Hematopoietic multipotent progenitor cell treated with erythropoietin and hydrocortisone succinate and interleukin-3 and kit ligand, for 6 days (in vitro differentiated cells): ENCODE data around the gene SDR39U1.

Experiments
- DNase-seq: peaks from one replicate; pipeline ENCODE4 v3.0.0-alpha.2; 2015

The SDR39U1 gene

GRCh38 chr14:24428628-24429394, 13.8 kb downstream of the SDR39U1 start:
- no peak for DNase-seq

GRCh38 chr14:24427537-24428508, 14.8 kb downstream of the SDR39U1 start:
- no peak for DNase-seq

- DNase-seq, result no peak
Measured at GRCh38 chr14:24426912-24427536, 15.6 kb downstream of the SDR39U1 start.

- no peak for DNase-seq
Measured at GRCh38 chr14:24426150-24426911, 16.2 kb downstream of the SDR39U1 start.

- peak; percentile 98 for DNase-seq
Measured at GRCh38 chr14:24425704-24426103, 16.9 kb downstream of the SDR39U1 start.

DNA sequence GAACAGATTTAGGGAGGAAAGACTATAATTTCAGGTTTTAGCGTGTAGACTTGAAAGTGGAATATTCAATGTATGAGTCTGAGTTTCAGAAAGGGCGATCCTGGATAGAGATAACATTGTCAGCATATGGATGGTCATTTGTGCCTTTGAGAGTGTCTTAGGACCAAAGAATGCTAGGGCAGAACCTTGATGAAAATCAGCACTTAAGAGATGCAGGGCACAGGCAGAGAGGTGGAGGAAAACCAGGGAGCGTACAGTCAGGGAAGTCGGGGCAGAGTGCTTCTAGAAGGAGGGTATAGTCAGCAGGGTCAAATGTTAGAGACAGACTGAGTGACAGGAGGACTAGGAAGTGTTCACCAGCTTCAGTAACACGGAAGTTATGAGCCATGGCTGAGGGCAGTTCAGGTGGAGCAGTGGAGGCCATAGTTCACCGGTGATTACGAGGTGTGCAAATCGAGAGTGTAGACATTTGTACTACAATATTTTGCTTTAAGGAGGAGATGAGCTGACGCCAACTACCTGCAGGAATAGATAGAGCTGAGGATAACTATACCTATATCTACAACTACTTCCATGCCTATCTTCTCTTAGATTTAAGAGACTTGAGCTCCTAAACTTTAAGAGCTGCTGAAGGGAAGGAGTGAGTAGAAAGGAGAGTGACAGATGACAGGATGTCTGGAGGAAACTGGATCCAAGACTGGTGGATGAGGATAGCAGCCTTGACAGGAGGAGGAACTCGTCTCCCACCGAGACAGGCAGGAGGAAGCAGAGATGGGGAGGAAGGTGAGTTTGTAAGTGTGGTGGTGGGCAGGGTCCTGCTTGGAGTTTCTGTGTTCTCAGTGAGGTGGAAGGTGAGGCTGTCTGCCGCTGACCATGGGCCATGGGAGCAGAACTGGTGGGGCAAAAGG, 19.6 kb downstream of the SDR39U1 start:
- DNase-seq, result no peak

DNA sequence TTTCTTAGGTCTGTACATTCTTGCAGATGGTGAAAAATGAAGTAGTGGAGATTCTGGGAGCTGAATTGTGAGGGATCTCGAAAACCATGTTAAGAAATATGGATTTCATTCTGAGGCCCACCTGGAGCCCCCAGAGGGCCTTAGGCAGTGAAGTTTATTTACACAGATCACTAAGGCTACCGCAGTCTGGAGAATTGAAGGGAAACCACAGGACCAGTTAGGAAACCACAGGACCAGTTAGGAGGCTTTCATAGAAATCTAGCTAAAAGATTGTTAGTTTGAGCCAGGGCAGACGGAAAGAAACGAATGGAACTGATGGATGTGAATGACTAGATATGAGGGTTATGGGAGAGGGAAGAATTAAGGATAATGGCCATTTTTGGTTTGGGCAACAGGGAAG, 20.3 kb downstream of the SDR39U1 start:
- DNase-seq, result peak; percentile 48

DNA sequence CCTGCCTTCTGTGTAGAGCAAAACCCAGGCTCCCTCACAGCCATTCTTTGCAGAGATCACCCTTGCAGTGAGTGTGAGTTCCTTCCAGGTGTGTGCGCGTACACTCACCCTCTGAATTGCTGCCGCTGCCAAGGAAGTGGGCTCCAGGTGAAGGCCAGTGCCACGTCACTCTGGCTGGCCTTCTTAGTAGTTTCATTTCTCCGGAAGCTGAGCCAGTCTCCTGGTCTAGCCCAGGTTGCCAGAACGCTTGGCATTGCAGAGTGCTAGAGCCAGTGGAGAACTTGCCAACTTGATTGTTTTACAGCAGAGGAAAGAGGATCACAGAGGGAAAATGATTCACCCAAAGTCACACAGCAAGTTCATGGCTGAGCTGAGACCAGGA, 24.1 kb downstream of the SDR39U1 start:
- no peak for DNase-seq

GRCh38 chr14:24417832-24418491, 24.6 kb downstream of the SDR39U1 start:
- no peak for DNase-seq

DNA sequence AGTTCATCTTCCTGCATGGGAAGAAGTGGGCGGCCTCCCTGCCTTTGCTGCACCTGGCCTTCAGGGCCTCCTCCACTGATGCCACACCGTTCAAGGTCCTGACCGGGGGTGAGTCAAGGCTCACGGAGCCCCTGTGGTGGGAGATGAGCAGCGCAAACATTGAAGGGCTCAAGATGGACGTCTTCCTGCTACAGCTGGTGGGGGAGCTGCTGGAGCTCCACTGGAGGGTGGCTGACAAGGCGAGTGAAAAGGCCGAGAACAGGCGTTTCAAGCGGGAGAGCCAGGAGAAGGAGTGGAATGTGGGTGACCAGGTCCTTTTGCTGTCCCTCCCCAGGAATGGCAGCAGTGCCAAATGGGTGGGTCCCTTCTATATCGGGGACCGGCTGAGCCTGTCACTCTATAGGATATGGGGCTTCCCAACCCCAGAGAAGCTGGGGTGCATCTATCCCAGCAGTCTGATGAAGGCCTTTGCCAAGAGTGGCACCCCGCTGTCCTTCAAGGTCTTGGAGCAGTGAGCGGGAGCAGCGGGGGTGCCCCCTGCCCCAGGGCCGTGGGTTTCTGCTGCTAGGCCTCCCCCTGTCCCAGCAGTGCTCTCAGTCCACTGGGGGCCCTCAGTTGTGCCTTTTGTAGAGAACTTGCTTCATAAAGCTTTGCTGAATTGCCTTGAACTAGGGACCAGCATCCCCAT, 25.5 kb downstream of the SDR39U1 start:
- DNase-seq, result no peak

- no peak for DNase-seq
Measured at GRCh38 chr14:24416254-24416931, 26.2 kb downstream of the SDR39U1 start.

DNA sequence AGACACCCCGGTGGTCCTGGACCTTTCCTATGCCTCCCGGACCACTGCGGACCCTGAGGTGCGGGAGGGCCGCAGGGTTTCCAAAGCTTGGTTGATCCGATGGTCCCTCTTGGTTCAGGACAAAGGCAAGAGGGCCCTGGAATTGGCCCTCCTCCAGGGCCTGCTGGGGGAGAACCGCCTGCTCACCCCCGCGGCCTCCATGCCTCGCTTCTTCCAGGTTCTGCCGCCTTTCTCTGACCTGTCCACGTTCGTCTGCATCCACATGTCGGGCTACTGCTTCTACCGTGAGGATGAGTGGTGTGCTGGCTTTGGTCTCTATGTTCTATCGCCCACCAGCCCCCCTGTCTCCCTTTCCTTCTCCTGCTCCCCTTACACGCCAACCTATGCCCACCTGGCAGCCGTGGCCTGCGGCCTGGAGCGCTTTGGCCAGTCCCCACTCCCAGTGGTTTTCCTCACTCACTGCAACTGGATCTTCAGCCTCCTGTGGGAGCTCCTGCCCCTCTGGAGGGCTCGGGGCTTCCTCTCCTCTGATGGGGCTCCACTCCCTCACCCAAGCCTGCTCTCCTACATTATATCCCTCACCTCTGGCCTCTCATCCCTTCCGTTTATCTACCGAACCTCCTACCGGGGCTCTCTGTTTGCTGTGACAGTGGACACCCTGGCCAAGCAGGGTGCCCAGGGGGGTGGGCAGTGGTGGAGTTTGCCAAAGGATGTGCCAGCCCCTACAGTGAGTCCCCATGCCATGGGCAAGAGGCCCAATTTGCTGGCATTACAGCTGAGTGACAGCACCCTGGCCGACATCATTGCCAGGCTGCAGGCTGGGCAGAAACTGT, 26.9 kb downstream of the SDR39U1 start:
- no peak for DNase-seq

- no peak for DNase-seq
Measured at GRCh38 chr14:24414732-24415420, 27.7 kb downstream of the SDR39U1 start.

DNA sequence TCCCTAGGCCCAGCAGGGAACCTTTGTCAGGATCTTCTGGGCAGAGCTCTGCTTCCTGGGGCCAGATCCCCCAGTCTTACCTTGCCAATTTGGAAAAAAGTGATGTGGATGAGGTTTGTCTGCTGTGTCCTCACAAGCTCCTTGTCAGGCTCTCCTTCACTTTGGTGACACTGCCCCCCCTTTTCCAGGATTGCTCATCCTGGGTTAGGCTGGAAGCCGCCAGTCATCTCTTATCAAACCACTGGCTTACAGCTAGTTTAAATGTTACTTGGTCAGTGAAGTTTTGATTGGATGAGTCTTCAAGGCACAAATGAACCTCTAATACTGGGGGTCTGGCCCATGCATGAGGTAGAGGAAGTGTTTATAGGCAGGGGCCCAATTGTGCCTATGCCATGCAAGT, 28.5 kb downstream of the SDR39U1 start:
- no peak for DNase-seq

DNA sequence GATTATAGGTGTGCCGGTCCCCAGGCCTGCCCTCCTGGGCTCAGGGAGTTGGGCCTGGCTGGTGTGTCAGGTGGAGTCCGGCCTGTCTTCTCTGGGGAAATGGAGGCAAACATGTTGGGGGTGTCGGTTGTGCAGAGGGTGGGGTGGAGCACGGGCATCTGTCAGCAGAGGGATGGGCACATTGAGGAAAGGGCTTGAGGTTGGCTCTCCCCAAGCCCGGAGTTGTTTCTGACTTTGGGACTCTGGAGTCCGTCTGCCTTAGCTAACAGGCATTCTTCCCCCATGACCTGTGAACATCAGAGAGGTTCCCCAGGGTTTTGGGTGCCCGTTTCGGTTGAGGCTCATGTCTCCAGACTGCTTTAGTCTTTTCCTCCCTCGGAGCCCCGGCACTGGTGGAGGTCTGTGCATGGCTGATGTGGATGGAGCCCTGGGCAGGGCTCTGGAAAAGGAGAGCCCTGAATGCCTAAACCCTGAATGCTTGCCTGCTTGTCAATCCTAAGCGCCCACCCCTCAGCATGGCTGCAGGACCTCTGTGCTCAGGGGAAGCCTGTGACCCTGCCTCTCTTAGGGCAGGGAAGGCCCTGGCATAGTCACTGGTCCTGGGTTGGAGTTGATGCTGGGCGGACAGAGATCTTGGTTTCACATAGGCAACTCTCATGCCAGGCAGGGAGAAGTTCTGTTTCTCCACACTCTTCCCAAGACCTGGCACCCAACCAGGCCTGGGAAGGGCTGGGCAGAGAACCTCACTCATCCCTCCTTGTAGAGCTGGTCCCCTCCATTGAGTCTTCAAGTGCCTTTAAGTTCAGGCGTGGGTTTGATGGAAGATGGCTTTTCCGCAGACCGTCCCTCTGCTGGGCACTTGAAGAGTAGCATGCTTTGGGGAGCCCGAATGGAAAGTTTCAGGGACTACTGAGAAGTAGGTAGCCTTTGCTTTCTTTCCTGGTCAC, 30.9 kb downstream of the SDR39U1 start:
- DNase-seq, result peak; percentile 87

DNA sequence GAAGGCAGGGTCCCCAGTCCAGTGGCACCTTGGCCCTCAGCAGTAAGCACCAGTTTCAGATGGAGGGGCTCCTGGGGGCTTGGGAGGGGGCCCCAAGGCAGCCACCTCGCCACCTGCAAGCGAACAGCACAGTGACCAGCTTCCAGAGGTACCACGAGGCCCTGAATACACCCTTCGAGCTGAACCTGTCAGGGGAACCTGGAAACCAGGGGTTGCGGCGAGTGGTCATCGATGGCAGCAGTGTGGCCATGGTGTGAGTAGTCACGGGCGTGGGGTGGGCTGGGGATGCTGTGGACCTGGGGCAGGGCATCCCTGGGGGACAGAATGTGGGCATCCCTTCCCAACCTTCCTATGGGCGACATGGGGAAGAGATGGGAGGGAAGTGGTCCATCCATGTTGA, 32.6 kb downstream of the SDR39U1 start:
- no peak for DNase-seq

GRCh38 chr14:24409192-24409591, 33.4 kb downstream of the SDR39U1 start:
- no peak for DNase-seq
